Measurements from ENCODE around the gene RASGEF1B.

DNA sequence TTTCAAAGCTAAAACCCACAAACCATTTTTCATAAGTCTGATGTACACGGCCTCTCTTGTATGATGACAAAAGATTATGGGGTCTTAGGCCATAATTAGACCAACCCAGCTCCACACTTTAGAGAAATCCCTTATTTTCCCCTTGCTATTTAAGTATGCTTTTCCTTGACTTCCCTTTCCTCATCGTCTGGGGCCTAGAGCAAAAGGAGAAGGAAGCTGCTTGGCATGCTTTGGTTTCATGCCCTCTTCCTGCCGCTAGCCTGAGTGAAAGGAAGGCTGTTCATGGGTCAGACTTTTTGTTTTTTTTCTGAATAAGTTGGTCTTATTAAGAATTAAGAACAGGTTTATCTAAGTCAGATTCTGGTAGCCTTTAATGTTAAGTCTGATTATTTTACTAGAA is 10.6 kb upstream of the RASGEF1B start:
- TF ChIP-seq, protein P1, sequence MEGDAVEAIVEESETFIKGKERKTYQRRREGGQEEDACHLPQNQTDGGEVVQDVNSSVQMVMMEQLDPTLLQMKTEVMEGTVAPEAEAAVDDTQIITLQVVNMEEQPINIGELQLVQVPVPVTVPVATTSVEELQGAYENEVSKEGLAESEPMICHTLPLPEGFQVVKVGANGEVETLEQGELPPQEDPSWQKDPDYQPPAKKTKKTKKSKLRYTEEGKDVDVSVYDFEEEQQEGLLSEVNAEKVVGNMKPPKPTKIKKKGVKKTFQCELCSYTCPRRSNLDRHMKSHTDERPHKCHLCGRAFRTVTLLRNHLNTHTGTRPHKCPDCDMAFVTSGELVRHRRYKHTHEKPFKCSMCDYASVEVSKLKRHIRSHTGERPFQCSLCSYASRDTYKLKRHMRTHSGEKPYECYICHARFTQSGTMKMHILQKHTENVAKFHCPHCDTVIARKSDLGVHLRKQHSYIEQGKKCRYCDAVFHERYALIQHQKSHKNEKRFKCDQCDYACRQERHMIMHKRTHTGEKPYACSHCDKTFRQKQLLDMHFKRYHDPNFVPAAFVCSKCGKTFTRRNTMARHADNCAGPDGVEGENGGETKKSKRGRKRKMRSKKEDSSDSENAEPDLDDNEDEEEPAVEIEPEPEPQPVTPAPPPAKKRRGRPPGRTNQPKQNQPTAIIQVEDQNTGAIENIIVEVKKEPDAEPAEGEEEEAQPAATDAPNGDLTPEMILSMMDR (conservative IDR thresholded peaks at IDR 0.05; ENCODE audit: low read depth in 2 of 2), result no peak
- no peak for TF ChIP-seq EZH2 (IDR thresholded peaks at IDR 0.05; ENCODE audit: low read depth, unreplicated experiment)
- TF ChIP-seq POLR2AphosphoS5 (IDR thresholded peaks at IDR 0.05; ENCODE audit: low read depth), result no peak
- no peak for TF ChIP-seq JUNB (IDR thresholded peaks at IDR 0.05; ENCODE audit: unreplicated experiment)
- TF ChIP-seq, protein P2, sequence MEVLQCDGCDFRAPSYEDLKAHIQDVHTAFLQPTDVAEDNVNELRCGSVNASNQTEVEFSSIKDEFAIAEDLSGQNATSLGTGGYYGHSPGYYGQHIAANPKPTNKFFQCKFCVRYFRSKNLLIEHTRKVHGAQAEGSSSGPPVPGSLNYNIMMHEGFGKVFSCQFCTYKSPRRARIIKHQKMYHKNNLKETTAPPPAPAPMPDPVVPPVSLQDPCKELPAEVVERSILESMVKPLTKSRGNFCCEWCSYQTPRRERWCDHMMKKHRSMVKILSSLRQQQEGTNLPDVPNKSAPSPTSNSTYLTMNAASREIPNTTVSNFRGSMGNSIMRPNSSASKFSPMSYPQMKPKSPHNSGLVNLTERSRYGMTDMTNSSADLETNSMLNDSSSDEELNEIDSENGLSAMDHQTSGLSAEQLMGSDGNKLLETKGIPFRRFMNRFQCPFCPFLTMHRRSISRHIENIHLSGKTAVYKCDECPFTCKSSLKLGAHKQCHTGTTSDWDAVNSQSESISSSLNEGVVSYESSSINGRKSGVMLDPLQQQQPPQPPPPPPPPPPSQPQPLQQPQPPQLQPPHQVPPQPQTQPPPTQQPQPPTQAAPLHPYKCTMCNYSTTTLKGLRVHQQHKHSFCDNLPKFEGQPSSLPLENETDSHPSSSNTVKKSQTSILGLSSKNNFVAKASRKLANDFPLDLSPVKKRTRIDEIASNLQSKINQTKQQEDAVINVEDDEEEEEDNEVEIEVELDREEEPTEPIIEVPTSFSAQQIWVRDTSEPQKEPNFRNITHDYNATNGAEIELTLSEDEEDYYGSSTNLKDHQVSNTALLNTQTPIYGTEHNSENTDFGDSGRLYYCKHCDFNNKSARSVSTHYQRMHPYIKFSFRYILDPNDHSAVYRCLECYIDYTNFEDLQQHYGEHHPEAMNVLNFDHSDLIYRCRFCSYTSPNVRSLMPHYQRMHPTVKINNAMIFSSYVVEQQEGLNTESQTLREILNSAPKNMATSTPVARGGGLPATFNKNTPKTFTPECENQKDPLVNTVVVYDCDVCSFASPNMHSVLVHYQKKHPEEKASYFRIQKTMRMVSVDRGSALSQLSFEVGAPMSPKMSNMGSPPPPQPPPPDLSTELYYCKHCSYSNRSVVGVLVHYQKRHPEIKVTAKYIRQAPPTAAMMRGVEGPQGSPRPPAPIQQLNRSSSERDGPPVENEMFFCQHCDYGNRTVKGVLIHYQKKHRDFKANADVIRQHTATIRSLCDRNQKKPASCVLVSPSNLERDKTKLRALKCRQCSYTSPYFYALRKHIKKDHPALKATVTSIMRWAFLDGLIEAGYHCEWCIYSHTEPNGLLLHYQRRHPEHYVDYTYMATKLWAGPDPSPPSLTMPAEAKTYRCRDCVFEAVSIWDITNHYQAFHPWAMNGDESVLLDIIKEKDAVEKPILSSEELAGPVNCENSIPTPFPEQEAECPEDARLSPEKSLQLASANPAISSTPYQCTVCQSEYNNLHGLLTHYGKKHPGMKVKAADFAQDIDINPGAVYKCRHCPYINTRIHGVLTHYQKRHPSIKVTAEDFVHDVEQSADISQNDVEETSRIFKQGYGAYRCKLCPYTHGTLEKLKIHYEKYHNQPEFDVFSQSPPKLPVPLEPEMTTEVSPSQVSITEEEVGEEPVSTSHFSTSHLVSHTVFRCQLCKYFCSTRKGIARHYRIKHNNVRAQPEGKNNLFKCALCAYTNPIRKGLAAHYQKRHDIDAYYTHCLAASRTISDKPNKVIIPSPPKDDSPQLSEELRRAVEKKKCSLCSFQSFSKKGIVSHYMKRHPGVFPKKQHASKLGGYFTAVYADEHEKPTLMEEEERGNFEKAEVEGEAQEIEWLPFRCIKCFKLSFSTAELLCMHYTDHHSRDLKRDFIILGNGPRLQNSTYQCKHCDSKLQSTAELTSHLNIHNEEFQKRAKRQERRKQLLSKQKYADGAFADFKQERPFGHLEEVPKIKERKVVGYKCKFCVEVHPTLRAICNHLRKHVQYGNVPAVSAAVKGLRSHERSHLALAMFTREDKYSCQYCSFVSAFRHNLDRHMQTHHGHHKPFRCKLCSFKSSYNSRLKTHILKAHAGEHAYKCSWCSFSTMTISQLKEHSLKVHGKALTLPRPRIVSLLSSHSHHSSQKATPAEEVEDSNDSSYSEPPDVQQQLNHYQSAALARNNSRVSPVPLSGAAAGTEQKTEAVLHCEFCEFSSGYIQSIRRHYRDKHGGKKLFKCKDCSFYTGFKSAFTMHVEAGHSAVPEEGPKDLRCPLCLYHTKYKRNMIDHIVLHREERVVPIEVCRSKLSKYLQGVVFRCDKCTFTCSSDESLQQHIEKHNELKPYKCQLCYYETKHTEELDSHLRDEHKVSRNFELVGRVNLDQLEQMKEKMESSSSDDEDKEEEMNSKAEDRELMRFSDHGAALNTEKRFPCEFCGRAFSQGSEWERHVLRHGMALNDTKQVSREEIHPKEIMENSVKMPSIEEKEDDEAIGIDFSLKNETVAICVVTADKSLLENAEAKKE (CRISPR knock-in tag; IDR thresholded peaks at IDR 0.05), result no peak
- no peak for TF ChIP-seq EZH2phosphoT487 (IDR thresholded peaks at IDR 0.05; ENCODE audit: unreplicated experiment)
- TF ChIP-seq, protein P3, sequence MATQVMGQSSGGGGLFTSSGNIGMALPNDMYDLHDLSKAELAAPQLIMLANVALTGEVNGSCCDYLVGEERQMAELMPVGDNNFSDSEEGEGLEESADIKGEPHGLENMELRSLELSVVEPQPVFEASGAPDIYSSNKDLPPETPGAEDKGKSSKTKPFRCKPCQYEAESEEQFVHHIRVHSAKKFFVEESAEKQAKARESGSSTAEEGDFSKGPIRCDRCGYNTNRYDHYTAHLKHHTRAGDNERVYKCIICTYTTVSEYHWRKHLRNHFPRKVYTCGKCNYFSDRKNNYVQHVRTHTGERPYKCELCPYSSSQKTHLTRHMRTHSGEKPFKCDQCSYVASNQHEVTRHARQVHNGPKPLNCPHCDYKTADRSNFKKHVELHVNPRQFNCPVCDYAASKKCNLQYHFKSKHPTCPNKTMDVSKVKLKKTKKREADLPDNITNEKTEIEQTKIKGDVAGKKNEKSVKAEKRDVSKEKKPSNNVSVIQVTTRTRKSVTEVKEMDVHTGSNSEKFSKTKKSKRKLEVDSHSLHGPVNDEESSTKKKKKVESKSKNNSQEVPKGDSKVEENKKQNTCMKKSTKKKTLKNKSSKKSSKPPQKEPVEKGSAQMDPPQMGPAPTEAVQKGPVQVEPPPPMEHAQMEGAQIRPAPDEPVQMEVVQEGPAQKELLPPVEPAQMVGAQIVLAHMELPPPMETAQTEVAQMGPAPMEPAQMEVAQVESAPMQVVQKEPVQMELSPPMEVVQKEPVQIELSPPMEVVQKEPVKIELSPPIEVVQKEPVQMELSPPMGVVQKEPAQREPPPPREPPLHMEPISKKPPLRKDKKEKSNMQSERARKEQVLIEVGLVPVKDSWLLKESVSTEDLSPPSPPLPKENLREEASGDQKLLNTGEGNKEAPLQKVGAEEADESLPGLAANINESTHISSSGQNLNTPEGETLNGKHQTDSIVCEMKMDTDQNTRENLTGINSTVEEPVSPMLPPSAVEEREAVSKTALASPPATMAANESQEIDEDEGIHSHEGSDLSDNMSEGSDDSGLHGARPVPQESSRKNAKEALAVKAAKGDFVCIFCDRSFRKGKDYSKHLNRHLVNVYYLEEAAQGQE (IDR thresholded peaks at IDR 0.05; ENCODE audit: unreplicated experiment), result no peak
- TF ChIP-seq, protein P4, sequence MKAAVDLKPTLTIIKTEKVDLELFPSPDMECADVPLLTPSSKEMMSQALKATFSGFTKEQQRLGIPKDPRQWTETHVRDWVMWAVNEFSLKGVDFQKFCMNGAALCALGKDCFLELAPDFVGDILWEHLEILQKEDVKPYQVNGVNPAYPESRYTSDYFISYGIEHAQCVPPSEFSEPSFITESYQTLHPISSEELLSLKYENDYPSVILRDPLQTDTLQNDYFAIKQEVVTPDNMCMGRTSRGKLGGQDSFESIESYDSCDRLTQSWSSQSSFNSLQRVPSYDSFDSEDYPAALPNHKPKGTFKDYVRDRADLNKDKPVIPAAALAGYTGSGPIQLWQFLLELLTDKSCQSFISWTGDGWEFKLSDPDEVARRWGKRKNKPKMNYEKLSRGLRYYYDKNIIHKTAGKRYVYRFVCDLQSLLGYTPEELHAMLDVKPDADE (IDR thresholded peaks at IDR 0.05), result no peak

Measured in GM23338 (cell line).